Esophagus squamous epithelium (tissue), 5 donors: Measurements from ENCODE around the gene LAPTM5. TPM values are rescaled to one million over a fixed set of nuclear protein-coding genes. Genes with fewer than 3 reads are reported as not detected.
"Not testable (repeated sequence)": the region's sequence is repeated elsewhere in the genome, so short reads cannot be mapped to it uniquely, and the experiment has no call there.

Experiments
- DNase-seq: peaks from one replicate; lab custom pipeline; 2025; lab: John Stamatoyannopoulos, UW
- H3K27ac ChIP-seq, 4 donors: fragments of 200-600 bp; sonication (generic); one replicate each; pipeline ENCODE4 v1.5.1; 2016 to 2019; ENCODE audit warnings: mild to moderate bottlenecking in 1 of 4
- H3K27me3 ChIP-seq, 4 donors: fragments of 200-600 bp; sonication (generic); 1 replicate in 3 of 4; 2 replicates in 1 of 4; pipeline versions ENCODE4 v1.5.1 to v1.6.0; 2017 to 2021; ENCODE audit warnings: antibody characterized with exemption in 1 of 4
- H3K36me3 ChIP-seq, 3 donors: fragments of 200-600 bp; sonication (generic); one replicate each; pipeline ENCODE4 v1.5.1; 2016 to 2019
- H3K4me1 ChIP-seq, 3 donors: fragments of 200-600 bp; sonication (generic); one replicate each; pipeline ENCODE4 v1.5.1; 2017 to 2019
- H3K4me3 ChIP-seq, 4 donors: fragments of 200-600 bp; sonication (generic); 1 replicate in 3 of 4; 2 replicates in 1 of 4; pipeline ENCODE4 v1.5.1; 2016 to 2019; ENCODE audit warnings: mild to moderate bottlenecking in 2 of 4, moderate library complexity in 1 of 4
- H3K9me3 ChIP-seq, 3 donors: fragments of 200-600 bp; sonication (generic); one replicate each; pipeline ENCODE4 v1.5.1; 2016 to 2019
- CTCF ChIP-seq, 6 experiments: fragments of 450-650 bp in 4 of 6; fragments of 200-600 bp in 2 of 6; sonication (generic) in 2 of 6; IDR thresholded peaks; one replicate each; pipeline ENCODE4 v1.5.1; 2016 to 2019; ENCODE audit warnings: antibody characterized with exemption in 6 of 6, mild to moderate bottlenecking in 4 of 6, moderate library complexity in 4 of 6
- POLR2A ChIP-seq, 4 donors: fragments of 450-650 bp; IDR thresholded peaks; one replicate each; pipeline ENCODE4 v1.6.1; 2017; ENCODE audit warnings: antibody characterized with exemption in 4 of 4, mild to moderate bottlenecking in 4 of 4, moderate library complexity in 3 of 4
- WGBS, 2 donors: methylation state at CpG; one replicate each; pipeline ENCODE4 v1.1.5; 2018; 5-methylcytosine and 5-hydroxymethylcytosine counted together
- intact Hi-C: fragments of 100-400 bp; cut with DNase I; formaldehyde crosslinking; loops from one replicate; pipeline ENCODE4 v1.15.0; 2022
- total RNA-seq, 4 donors: library from RNA; depleted of rRNA; stranded (reverse); fragments of >200 nt; gene quantifications; one replicate each; pipeline ENCODE4 v1.1.0, GENCODE V29; 2016
- donor health status: DM: yes; HTN: yes; CAD: no.

LAPTM5 gene
- total RNA-seq, 4 donors from 2014 or later = 6.3 to 53.4 (median 24.6) TPM

- H3K9me3 ChIP-seq = no peaks in the 10 kb centered on the region
- 35 to 51% methylated on average over 7 of the region's 7 CpGs for WGBS, 2 donors
- no peak for TF ChIP-seq POLR2A (IDR thresholded peaks at IDR 0.05)
- no peak for TF ChIP-seq CTCF (IDR thresholded peaks at IDR 0.05)
- H3K4me1 ChIP-seq = peaks cover 3 to 23% (median 6%) of the 10 kb centered on the region in 3 donors
- peak overlapping the region in 1 of 4 donors; percentile 73 for H3K27ac ChIP-seq
- H3K27me3 ChIP-seq = peaks cover 0 to 66% (median under 1%) of the 10 kb centered on the region in 4 donors
- no peak overlapping the region for H3K4me3 ChIP-seq
- intact Hi-C loops = no loop called here
- no peak for DNase-seq
- no peaks in the 10 kb centered on the region for H3K36me3 ChIP-seq
Measured at GRCh38 chr1:30689901-30690645, 67.5 kb downstream of the LAPTM5 start.

- Histone ChIP-seq H3K27me3 (peaks cover 0 to 73% (median 2%) of the 10 kb centered on the region in 4 donors), H3K9me3 (no peaks in the 10 kb centered on the region), H3K4me1 (peaks cover 3 to 19% (median 6%) of the 10 kb centered on the region in 3 donors), H3K27ac (no peak overlapping the region), H3K4me3 (no peak overlapping the region), H3K36me3 (no peaks in the 10 kb centered on the region)
- TF ChIP-seq CTCF (IDR thresholded peaks at IDR 0.05) (no peak), POLR2A (IDR thresholded peaks at IDR 0.05) (no peak)
- DNase-seq = no peak
- WGBS, 2 donors = 58 to 87% methylated on average over 5 to 6 of the region's 11 CpGs
- intact Hi-C loops = no loop called here
Measured at GRCh38 chr1:30688920-30689794, 68.4 kb downstream of the LAPTM5 start.

GRCh38 chr1:30688516-30688915, 69.1 kb downstream of the LAPTM5 start:
- not testable (repeated sequence) for DNase-seq
- 83 to 86% methylated on average over 5 to 8 of the region's 9 CpGs for WGBS, 2 donors
- peaks cover 3 to 18% (median 6%) of the 10 kb centered on the region in 3 donors for H3K4me1 ChIP-seq

GRCh38 chr1:30687886-30688285, 69.7 kb downstream of the LAPTM5 start:
- DNase-seq = no peak
- intact Hi-C loops = no loop called here
- WGBS, 2 donors = 87 to 94% methylated on average over 6 of the region's 6 CpGs

More at GRCh38 chr1:30688516-30688915, 69.1 kb downstream of the LAPTM5 start:
- H3K36me3 ChIP-seq, intact Hi-C loops, H3K9me3 ChIP-seq, H3K27ac ChIP-seq, H3K4me3 ChIP-seq: not testable (repeated sequence)
- H3K27me3 ChIP-seq = peaks cover 0 to 75% (median 4%) of the 10 kb centered on the region in 4 donors

More at GRCh38 chr1:30687886-30688285, 69.7 kb downstream of the LAPTM5 start:
- Histone ChIP-seq H3K27me3 (peaks cover 0 to 76% (median 4%) of the 10 kb centered on the region in 4 donors), H3K36me3 (no peaks in the 10 kb centered on the region), H3K27ac (no peak overlapping the region), H3K9me3 (no peaks in the 10 kb centered on the region), H3K4me3 (no peak overlapping the region), H3K4me1 (peaks cover 3 to 18% (median 6%) of the 10 kb centered on the region in 3 donors)
- TF ChIP-seq CTCF (IDR thresholded peaks at IDR 0.05) = no peak
- TF ChIP-seq POLR2A (IDR thresholded peaks at IDR 0.05) = no peak
